Panc1 (cell line): ENCODE measurements around the gene MED13. TPM values are rescaled to one million over a fixed set of nuclear protein-coding genes. Genes with fewer than 3 reads are reported as not detected.

Experiments
- ATAC-seq: fragments of 200-7000 bp; cut with Tn5 transposase; 2 replicates; pipeline ENCODE4 v1.9.1; 2020; ENCODE audit warnings: mild to moderate bottlenecking, moderate library complexity
- BruUV-seq: library from RNA; stranded (reverse); fragments of 400-500 nt; replicated peaks from 2 replicates; lab custom pipeline; 2021; lab: Mats Ljungman, UMichigan
- CTCF ChIA-PET: fragments of 300-600 bp; sonication (Branson Sonifier 250); formaldehyde crosslinking; loops from one replicate; lab custom pipeline; 2022; ENCODE audit warnings: antibody characterized with exemption; lab: Charles Lee
- POLR2A ChIA-PET: fragments of 300-600 bp; sonication (Branson Sonifier 250); formaldehyde crosslinking; loops from one replicate; lab custom pipeline; 2022; ENCODE audit warnings: antibody characterized with exemption; lab: Charles Lee
- DNase-seq: peaks from one replicate; pipeline ENCODE4 v3.0.0-alpha.2; 2010; ENCODE audit warnings: low read depth, low spot score
- H3K27ac ChIP-seq: 2 replicates; pipeline ENCODE4 v1.5.1; 2011; ENCODE audit warnings: mild to moderate bottlenecking, low read length, inconsistent platforms
- H3K27me3 ChIP-seq: fragments of 200-500 bp; sonication (Bioruptor generic); 2 replicates; pipeline ENCODE4 v1.6.0; 2014; ENCODE audit warnings: low read length, inconsistent platforms; ENCODE audit not compliant: control insufficient read depth, insufficient read depth
- H3K36me3 ChIP-seq: fragments of 200-500 bp; sonication (Bioruptor generic); 2 replicates; pipeline ENCODE4 v1.5.1; 2014; ENCODE audit warnings: inconsistent platforms, mild to moderate bottlenecking, low read length, moderate library complexity; ENCODE audit not compliant: control insufficient read depth, insufficient read depth
- H3K4me1 ChIP-seq: 2 replicates; pipeline ENCODE4 v1.5.1; 2011; ENCODE audit warnings: inconsistent platforms, mild to moderate bottlenecking, low read length, moderate library complexity; ENCODE audit not compliant: control insufficient read depth, insufficient read depth
- H3K4me3 ChIP-seq, 2 experiments: 2 replicates each; pipeline ENCODE4 v1.5.1; 2011 to 2012; ENCODE audit warnings: low read depth in 2 of 2, low read length in 2 of 2, mild to moderate bottlenecking in 2 of 2, inconsistent platforms in 1 of 2, moderate library complexity in 1 of 2
- H3K9me3 ChIP-seq: fragments of 200-500 bp; sonication (Bioruptor generic); 2 replicates; pipeline ENCODE4 v1.5.1; 2014; ENCODE audit warnings: low read depth, mild to moderate bottlenecking, inconsistent platforms, low read length, moderate library complexity; ENCODE audit not compliant: control insufficient read depth, insufficient read depth
- CTCF ChIP-seq: fragments of 450-650 bp; IDR thresholded peaks from 2 replicates; pipeline ENCODE4 v1.5.1; 2017; ENCODE audit warnings: mild to moderate bottlenecking
- POLR2AphosphoS5 ChIP-seq: IDR thresholded peaks from 2 replicates; pipeline ENCODE4 v1.6.1; 2012; ENCODE audit warnings: mild to moderate bottlenecking, low read depth, low read length, moderate library complexity
- REST ChIP-seq, 2 experiments: IDR thresholded peaks; 2 replicates each; pipeline ENCODE4 v1.6.1; 2011 to 2012; ENCODE audit warnings: low read depth in 2 of 2, control low read depth in 1 of 2, low read length in 1 of 2, mild to moderate bottlenecking in 1 of 2, moderate library complexity in 1 of 2; ENCODE audit not compliant: insufficient read depth in 1 of 2
- SIN3A ChIP-seq: IDR thresholded peaks from 2 replicates; pipeline ENCODE4 v1.6.1; 2012; ENCODE audit warnings: low read depth, mild to moderate bottlenecking, low read length, moderate library complexity, borderline replicate concordance; ENCODE audit not compliant: insufficient read depth
- TCF7L2 ChIP-seq: IDR thresholded peaks from 2 replicates; pipeline ENCODE4 v1.6.1; 2011; ENCODE audit warnings: mild to moderate bottlenecking, low read depth, low read length, inconsistent platforms
- in situ Hi-C: cut with HindIII; loops from 2 replicates; pipeline ENCODE4 v1.10.0; 2016; ENCODE audit warnings: low sequenced_read_pairs, low pct_unique_long_range_greater_than_20kb
- intact Hi-C: fragments of 100-400 bp; cut with micrococcal nuclease; formaldehyde crosslinking; loops from one replicate; pipeline ENCODE4 v1.10.0; 2022; ENCODE audit not compliant: unreplicated experiment
- total RNA-seq: library from RNA; stranded (reverse); gene quantifications from one replicate; pipeline ENCODE4 v1.2.1, GENCODE V29; 2021; ENCODE audit not compliant: unreplicated experiment

The MED13 gene
- total RNA-seq, 1 experiment from 2014 or later = 69.5 TPM

DNA sequence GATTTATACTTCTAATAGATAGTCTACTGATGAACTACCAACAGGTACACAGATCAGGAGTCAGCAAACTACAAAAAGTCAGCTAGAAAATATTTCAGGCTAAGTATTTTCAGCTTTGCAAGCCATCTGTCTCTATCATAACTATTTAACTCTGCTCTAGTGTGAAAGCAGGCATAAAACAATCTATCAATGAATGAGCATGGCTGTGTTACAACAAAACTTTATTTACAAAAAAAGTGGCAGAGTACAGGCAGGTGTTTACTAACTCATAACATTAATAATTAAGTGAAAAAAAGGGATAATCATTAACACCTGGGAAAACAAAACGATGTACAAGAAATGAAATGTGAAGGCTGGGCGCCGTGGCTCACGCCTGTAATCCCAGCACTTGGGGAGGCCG lies 15.8 kb downstream of the MED13 start:
- H3K27me3 ChIP-seq = no peaks in the 10 kb centered on the region
- DNase-seq = no peak
- no peaks in the 10 kb centered on the region for H3K4me1 ChIP-seq
- H3K4me3 ChIP-seq = no peak overlapping the region
- TF ChIP-seq POLR2AphosphoS5 = no peak
- no peak for TF ChIP-seq CTCF
- no peak for TF ChIP-seq REST (IDR thresholded peaks at IDR 0.05; ENCODE audit: insufficient read depth in 1 of 2, low read depth in 2 of 2, low read length in 1 of 2)
- TF ChIP-seq SIN3A = no peak
- TF ChIP-seq TCF7L2 = no peak
- peaks cover 33% of the 10 kb centered on the region; the same call in 1 of the 2 replicates for H3K36me3 ChIP-seq
- ChIA-PET CTCF (no interaction called here), POLR2A (interaction anchor here (0.6 kb wide), 1 partner anchor 61 kb away, joined by 4 read pairs; no protein-coding TSS in a partner anchor)
- no peaks in the 10 kb centered on the region for H3K9me3 ChIP-seq
- no peak overlapping the region for H3K27ac ChIP-seq
- in situ Hi-C loops (no loop called here), intact Hi-C loops (no loop called here)
- BruUV-seq = no TSS peak
- ATAC-seq = no peak

- POLR2A ChIA-PET = no interaction called here
- TF ChIP-seq TCF7L2 (no peak), CTCF (no peak), POLR2AphosphoS5 (no peak), SIN3A (no peak), REST (IDR thresholded peaks at IDR 0.05; ENCODE audit: insufficient read depth in 1 of 2, low read depth in 2 of 2, low read length in 1 of 2) (no peak)
- DNase-seq = no peak
- CTCF ChIA-PET = no interaction called here
- Histone ChIP-seq H3K27me3 (no peaks in the 10 kb centered on the region), H3K4me1 (no peaks in the 10 kb centered on the region), H3K4me3 (no peak overlapping the region), H3K36me3 (peaks cover 37% of the 10 kb centered on the region; the same call in 1 of the 2 replicates), H3K9me3 (no peaks in the 10 kb centered on the region), H3K27ac (no peak overlapping the region)
- in situ Hi-C loops = no loop called here
- intact Hi-C loops = no loop called here
- no TSS peak for BruUV-seq
- ATAC-seq = no peak
These were observed 16.8 kb downstream of the MED13 start for GRCh38 chr17:62048262-62048661.
